ENCODE results near the gene FAF1.

FAF1 gene

GRCh38 chr1:50481142-50481736 lies 478.8 kb downstream of the FAF1 start:
- Histone ChIP-seq H3K4me3 (no peak overlapping the region), H3K27ac (no peak overlapping the region)
- no peak for DNase-seq (ENCODE audit: low spot score)
- TF ChIP-seq CTCF (IDR thresholded peaks at IDR 0.05) = no peak

GRCh38 chr1:50476800-50477199 lies 483.3 kb downstream of the FAF1 start:
- TF ChIP-seq CTCF (IDR thresholded peaks at IDR 0.05) = no peak

GRCh38 chr1:50474859-50475809 lies 484.9 kb downstream of the FAF1 start:
- Histone ChIP-seq H3K4me3 (no peak overlapping the region), H3K27ac (no peak overlapping the region)
- DNase-seq (ENCODE audit: low spot score) = no peak
- no peak for TF ChIP-seq CTCF (IDR thresholded peaks at IDR 0.05)

More at GRCh38 chr1:50476800-50477199, 483.3 kb downstream of the FAF1 start:
- H3K4me3 ChIP-seq = no peak overlapping the region
- no peak for DNase-seq (ENCODE audit: low spot score)
- H3K27ac ChIP-seq = no peak overlapping the region

GRCh38 chr1:50473513-50473912 lies 486.6 kb downstream of the FAF1 start:
- no peak overlapping the region for H3K27ac ChIP-seq
- no peak for TF ChIP-seq CTCF (IDR thresholded peaks at IDR 0.05)
- no peak for DNase-seq (ENCODE audit: low spot score)
- no peak overlapping the region for H3K4me3 ChIP-seq

GRCh38 chr1:50471967-50472366 lies 488.1 kb downstream of the FAF1 start:
- no peak for TF ChIP-seq CTCF (IDR thresholded peaks at IDR 0.05)
- no peak for DNase-seq (ENCODE audit: low spot score)
- H3K27ac ChIP-seq = no peak overlapping the region
- H3K4me3 ChIP-seq = no peak overlapping the region

GRCh38 chr1:50462964-50463363 lies 497.1 kb downstream of the FAF1 start:
- no peak for TF ChIP-seq CTCF (IDR thresholded peaks at IDR 0.05)
- no peak for DNase-seq (ENCODE audit: low spot score)
- H3K4me3 ChIP-seq = no peak overlapping the region
- H3K27ac ChIP-seq = no peak overlapping the region

All from coronary artery (tissue), 2 donors.